Tibial artery (tissue), 4 donors: ENCODE data around the gene HTR4.

ENCODE experiments used
- DNase-seq, 2 donors: peaks; one replicate each; pipeline ENCODE4 v3.0.0-alpha.2; 2019
- H3K27ac ChIP-seq, 2 donors: fragments of 200-600 bp; sonication (generic) in 1 of 2; 1 replicate in 1 of 2; 2 replicates in 1 of 2; pipeline ENCODE4 v1.5.1; 2018 to 2019; ENCODE audit warnings: mild to moderate bottlenecking in 1 of 2
- H3K27me3 ChIP-seq, 2 donors: fragments of 200-600 bp; sonication (generic) in 1 of 2; one replicate each; pipeline versions ENCODE4 v1.5.1 to v1.6.0; 2016 to 2019
- H3K36me3 ChIP-seq, 3 donors: fragments of 200-600 bp; sonication (generic) in 2 of 3; one replicate each; pipeline ENCODE4 v1.5.1; 2016 to 2019; ENCODE audit warnings: mild to moderate bottlenecking in 2 of 3
- H3K4me1 ChIP-seq, 4 donors: fragments of 200-600 bp; sonication (generic) in 2 of 4; 1 replicate in 3 of 4; 2 replicates in 1 of 4; pipeline ENCODE4 v1.5.1; 2016 to 2019
- H3K4me3 ChIP-seq, 2 donors: fragments of 200-600 bp; sonication (generic) in 1 of 2; 1 replicate in 1 of 2; 2 replicates in 1 of 2; pipeline ENCODE4 v1.5.1; 2018 to 2019; ENCODE audit warnings: mild to moderate bottlenecking in 2 of 2
- H3K9me3 ChIP-seq, 3 donors: fragments of 200-600 bp; sonication (generic) in 1 of 3; one replicate each; pipeline ENCODE4 v1.5.1; 2016 to 2019
- CTCF ChIP-seq, 2 experiments: fragments of 200-600 bp in 1 of 2; fragments of 450-650 bp in 1 of 2; IDR thresholded peaks; one replicate each; pipeline ENCODE4 v1.5.1; 2017 to 2019; ENCODE audit warnings: antibody characterized with exemption in 2 of 2, mild to moderate bottlenecking in 1 of 2, moderate library complexity in 1 of 2
- intact Hi-C: fragments of 100-400 bp; cut with DNase I; formaldehyde crosslinking; loops from one replicate; pipeline ENCODE4 v1.15.0; 2023; ENCODE audit warnings: low total_unique reads

HTR4 gene

DNA sequence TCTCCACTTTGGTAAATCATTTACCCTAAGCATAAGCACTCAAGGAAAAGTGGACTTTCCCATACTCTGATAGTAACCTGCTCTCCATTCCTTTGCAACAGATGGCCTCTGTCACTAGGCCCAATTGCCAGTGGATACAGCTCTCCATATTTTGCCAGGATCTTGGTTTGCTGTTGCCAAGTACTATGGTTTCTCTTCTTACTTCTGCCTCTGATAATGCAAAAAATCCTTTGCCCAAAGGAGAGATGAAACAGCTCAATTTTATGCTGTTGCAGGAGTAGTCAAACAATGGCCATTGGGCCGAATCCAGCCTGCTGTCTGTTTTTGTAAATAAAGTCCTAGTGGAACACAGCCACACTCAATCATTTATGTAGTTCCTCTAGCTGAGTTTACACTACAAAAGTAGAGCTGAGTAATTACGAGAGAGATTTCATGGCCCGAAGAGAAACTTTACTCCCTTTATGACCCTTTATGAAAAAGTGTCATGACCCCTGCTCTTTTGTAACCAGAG is 92.5 kb downstream of the HTR4 start:
- no peaks in the 10 kb centered on the region for H3K4me1 ChIP-seq
- no peak overlapping the region for H3K27ac ChIP-seq
- intact Hi-C loops: no loop called here
- DNase-seq: no peak
- TF ChIP-seq CTCF (IDR thresholded peaks at IDR 0.05): no peak
- no peaks in the 10 kb centered on the region for H3K27me3 ChIP-seq
- H3K36me3 ChIP-seq: no peaks in the 10 kb centered on the region
- no peak overlapping the region for H3K4me3 ChIP-seq
- H3K9me3 ChIP-seq: no peaks in the 10 kb centered on the region

GRCh38 chr5:148559461-148559860 is 94.9 kb downstream of the HTR4 start:
- Histone ChIP-seq H3K4me3 (no peak overlapping the region), H3K36me3 (no peaks in the 10 kb centered on the region), H3K27me3 (no peaks in the 10 kb centered on the region), H3K9me3 (no peaks in the 10 kb centered on the region), H3K27ac (no peak overlapping the region), H3K4me1 (no peaks in the 10 kb centered on the region)
- TF ChIP-seq CTCF (IDR thresholded peaks at IDR 0.05): no peak
- intact Hi-C loops: no loop called here
- DNase-seq: no peak

DNA sequence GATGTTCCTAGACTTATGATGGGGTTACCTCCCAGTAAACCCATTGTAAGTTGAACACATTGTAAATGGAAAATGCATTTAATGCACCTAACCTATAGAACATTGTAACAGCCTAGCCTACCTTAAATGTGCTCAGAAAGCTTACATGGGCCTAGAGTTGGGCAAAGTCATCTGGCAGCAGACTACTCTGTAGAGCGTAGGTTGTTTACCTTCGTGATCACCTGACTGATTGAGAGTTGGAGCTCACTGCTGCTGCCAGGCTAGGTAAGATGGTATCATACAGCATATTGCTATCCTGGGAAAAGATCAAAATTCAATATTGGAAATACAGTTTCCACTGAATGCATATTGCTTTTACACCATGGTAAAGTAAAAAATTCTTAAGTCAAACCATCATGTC is 95.4 kb downstream of the HTR4 start:
- no peak overlapping the region for H3K4me3 ChIP-seq
- intact Hi-C loops: no loop called here
- no peak for DNase-seq
- no peak for TF ChIP-seq CTCF (IDR thresholded peaks at IDR 0.05)
- H3K9me3 ChIP-seq: no peaks in the 10 kb centered on the region
- no peak overlapping the region for H3K27ac ChIP-seq
- H3K36me3 ChIP-seq: no peaks in the 10 kb centered on the region
- H3K4me1 ChIP-seq: no peaks in the 10 kb centered on the region
- H3K27me3 ChIP-seq: no peaks in the 10 kb centered on the region

GRCh38 chr5:148556835-148557234 is 97.5 kb downstream of the HTR4 start:
- Histone ChIP-seq H3K9me3 (no peaks in the 10 kb centered on the region), H3K27ac (no peak overlapping the region), H3K36me3 (no peaks in the 10 kb centered on the region), H3K4me1 (no peaks in the 10 kb centered on the region), H3K27me3 (no peaks in the 10 kb centered on the region), H3K4me3 (no peak overlapping the region)
- intact Hi-C loops: no loop called here
- DNase-seq: no peak
- no peak for TF ChIP-seq CTCF (IDR thresholded peaks at IDR 0.05)

- no peaks in the 10 kb centered on the region for H3K36me3 ChIP-seq
- no peak for TF ChIP-seq CTCF (IDR thresholded peaks at IDR 0.05)
- DNase-seq: no peak
- no peak overlapping the region for H3K27ac ChIP-seq
- intact Hi-C loops: no loop called here
- H3K4me3 ChIP-seq: no peak overlapping the region
- no peaks in the 10 kb centered on the region for H3K4me1 ChIP-seq
- H3K27me3 ChIP-seq: no peaks in the 10 kb centered on the region
- no peaks in the 10 kb centered on the region for H3K9me3 ChIP-seq
Observed at GRCh38 chr5:148554621-148555020, 99.7 kb downstream of the HTR4 start.

DNA sequence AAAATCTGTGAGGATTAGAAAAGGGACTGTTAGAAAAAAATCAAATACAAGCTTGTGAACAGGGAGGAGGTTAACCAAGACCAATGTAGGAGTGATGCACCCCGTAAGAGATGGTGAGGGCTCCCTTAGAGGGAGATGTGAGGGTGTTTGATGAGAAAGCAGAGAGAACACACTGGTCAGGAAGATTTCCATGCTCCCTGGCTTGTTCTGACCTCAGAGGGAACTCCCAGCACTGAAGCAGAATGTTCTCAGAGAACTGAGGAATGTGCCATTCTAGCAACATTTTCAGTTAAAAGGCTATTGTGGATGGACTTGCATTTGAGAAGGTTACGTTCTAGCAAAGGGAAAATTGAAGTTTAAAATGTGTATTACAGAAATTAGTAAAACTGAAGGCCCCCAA is 110.6 kb downstream of the HTR4 start:
- Histone ChIP-seq H3K4me3 (no peak overlapping the region), H3K4me1 (no peaks in the 10 kb centered on the region), H3K27me3 (no peaks in the 10 kb centered on the region), H3K9me3 (no peaks in the 10 kb centered on the region), H3K36me3 (no peaks in the 10 kb centered on the region), H3K27ac (no peak overlapping the region)
- intact Hi-C loops: no loop called here
- no peak for TF ChIP-seq CTCF (IDR thresholded peaks at IDR 0.05)
- DNase-seq: no peak
